HG02610 (cell line): ENCODE data around the gene TRIM33.
"Not testable (repeated sequence)": the region's sequence is repeated elsewhere in the genome, so short reads cannot be mapped to it uniquely, and the experiment has no call there.

Experiments
- ATAC-seq: cut with Tn5 transposase; IDR thresholded peaks from one replicate; pipeline ENCODE4 v1.9.1; 2021; ENCODE audit warnings: mild to moderate bottlenecking, moderate library complexity; ENCODE audit not compliant: unreplicated experiment

The TRIM33 gene

DNA sequence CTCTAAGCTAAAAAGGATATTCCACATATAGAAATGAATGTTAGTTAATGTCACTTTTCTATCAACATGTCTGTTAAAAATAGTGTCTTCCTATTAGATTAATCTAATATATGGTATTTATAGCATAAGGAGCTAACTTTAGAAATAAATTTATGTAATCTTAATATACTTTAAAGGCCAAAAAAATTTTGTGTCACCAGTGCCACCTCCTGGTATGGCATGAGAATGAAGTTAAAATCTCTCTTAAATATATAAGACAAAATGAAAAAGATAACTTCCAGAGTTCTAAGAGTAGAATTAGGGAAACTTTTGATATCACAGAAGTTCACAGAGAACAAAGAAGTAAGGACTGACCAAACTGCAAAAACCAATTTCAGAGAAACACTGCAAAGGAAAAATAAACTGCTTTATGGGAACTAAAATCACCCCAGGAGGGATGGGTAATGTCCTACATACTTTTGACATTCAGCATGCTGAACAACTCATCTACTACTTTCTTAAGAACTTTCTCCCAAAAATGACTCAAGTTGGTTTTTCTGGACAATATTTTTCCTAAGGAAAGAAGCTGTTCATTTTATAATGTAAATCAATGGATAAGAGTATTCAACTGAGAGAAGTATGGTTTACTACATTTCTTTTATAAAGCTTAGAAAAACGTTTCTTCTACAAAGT, 82.8 kb downstream of the TRIM33 start:
- no peak for ATAC-seq

DNA sequence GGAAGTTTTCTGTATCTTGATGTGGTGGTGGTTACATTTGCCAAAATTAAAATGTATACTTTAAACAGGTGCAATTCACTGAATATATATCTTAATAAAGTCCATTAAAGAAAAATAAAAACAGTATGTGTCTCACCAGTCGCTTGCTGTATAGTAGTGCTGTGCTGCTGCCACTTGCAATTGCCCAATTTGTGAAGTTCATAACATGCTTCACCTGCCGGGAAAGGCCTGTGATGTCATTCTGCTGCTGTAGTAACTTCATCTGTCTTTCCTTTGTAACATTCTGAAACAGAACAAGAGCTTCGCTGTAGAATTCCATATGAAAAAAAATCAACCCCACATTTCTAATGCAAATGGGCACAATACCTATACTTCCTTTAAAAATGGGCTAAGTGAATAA, 83.4 kb downstream of the TRIM33 start:
- ATAC-seq: no peak

DNA sequence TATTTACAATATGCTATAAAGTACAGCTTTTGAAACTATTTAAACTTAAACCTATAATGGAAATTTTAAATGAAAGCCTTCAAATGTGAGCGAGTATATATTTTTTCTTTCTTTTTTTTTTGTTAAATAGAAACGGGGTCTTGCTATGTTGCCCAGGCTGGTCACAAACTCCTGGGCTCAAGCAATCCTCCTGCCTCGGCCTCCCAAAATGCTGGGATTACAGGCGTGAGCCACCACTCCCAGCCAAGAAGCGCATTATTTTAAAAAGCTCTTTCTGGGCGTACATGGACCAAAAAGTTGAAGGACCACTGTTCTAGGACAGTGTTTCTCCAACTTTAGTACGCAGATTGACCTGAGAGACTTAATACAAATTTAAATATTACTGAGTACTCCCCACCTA, 87.5 kb downstream of the TRIM33 start:
- no peak for ATAC-seq

DNA sequence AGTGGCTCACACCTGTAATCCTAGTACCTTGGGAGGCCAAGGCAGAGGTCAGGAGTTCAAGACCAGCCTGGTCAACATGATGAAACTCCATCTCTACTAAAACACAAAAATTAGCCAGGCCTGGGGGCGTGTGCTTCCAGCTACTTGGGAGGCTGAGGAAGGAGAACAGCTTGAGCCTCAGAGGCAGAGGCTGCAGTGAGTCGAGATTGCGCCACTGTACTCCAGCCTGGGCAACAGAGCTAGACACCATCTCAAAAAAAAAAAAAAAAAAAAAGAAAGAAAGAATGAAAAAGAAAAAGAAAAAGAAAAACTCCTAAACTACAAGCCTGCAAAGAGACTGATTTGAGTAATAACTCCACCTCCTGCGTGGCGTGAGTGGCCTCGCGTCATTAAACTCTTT, 92.1 kb downstream of the TRIM33 start:
- ATAC-seq: not testable (repeated sequence)

DNA sequence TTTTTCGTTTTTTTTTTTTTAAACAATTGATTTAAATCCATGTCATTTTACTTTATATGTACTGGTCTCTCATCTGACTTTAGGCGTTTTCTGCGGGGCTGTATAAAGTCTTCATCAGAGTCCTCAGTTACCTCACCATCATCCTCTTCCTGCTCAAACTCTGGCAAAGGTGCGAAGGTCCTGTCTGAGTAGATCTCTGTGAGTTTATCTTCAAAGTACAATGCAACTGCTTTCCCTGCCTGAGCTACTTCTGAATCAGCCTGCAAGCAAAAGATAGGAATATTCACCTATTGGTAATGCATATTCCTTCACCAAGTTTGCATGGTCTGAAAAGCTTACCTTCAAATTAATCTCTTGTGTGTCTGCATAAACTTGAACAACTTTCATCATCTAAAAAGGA, 113.4 kb downstream of the TRIM33 start:
- ATAC-seq: no peak

DNA sequence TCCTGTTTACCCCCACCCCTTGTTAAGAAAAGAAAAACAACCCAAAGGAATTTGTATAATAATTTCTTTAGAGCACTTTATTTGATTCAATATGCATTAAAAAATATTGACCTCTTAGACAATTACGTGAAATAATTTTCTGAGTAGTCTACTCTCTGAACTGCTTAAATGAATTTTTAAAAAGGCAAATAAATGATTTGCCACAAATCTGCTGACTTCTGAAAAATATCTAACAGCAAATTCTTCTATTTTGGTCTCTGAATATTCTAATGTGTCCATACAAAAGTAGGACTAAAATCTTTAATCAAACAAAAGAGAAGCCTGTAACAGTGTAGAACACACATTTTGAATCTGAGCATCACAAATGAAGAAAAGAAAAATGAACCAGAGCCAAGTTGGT, 115.1 kb downstream of the TRIM33 start:
- no peak for ATAC-seq

DNA sequence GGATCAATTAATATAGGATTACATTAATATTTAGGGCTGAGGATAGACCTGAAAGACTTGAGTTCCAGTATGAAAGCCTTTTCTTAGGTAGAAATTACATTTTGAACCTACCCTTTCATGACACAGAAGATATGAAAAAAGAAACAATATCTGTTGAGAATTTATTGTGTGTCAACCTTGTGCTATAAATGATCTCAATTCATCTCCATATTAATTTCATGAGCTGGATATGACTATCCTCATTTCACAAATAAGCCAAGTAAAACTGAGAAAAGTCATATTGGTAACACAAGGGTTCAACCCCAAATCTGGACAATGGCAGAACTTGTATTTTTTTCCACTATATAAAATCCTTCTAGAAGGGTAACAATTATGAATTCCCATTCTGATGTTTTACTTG, 120.0 kb downstream of the TRIM33 start:
- ATAC-seq: no peak

DNA sequence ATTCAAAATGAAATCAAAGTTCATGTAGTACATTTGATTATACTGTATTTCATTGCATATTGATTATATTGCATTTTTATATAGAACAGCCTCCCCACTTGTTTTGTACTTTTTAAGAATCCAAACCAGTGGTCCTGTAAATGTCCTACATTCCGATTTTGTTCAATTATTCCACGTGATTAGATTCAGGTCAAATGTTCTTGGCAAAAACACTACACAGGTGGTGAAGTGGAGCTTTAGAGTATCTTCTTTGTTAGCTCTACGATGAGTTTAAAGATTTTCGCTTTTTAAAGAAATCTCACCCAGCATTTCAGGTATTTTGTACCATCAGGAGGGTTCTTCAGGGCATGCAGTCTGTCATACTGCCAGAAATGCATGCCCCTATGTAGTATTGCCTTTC, 120.6 kb downstream of the TRIM33 start:
- ATAC-seq: no peak

DNA sequence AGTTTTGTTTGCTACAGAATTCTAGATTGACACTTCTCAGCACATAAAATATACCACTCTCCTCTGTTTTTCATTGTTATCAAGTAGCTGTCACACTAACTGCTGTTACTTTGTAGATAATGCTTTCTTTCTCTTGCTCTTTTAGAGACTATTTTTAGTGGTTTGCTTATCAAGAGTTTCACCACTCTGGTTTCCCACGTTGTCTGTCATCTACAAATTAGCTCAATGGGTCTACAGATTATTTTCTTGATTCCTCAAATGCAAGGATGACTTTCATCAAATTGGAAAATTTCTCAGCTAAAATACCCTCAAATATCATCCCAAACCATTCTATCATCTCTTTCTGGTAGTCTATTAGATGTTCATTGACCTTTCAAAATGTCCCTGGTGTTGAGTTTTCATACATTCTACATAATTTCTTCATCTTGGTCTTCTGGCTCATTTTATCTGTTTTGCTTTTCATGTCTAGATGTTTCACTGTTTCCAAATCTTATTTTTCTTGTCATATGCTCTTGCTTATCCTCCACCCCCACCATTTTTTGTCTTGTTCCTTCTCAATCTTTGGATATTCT, 122.5 kb downstream of the TRIM33 start:
- ATAC-seq: no peak

DNA sequence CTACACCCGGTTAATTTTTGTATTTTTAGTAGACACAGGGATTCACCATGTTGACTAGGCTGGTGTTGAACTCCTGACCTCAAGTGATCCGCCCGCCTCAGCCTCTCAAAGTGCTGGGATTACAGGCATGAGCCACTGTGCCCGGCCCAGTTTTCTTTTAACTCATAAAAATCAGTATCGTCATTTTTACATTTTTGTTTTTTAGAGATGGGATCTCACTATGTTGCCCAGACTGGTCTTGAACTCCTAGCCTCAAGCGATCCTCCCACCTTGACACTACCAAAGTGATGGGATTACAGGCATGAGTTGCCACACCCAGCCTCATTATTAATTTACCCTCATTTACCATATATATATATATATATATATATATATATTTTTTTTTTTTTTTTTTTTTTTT, 123.4 kb downstream of the TRIM33 start:
- ATAC-seq: not testable (repeated sequence)

DNA sequence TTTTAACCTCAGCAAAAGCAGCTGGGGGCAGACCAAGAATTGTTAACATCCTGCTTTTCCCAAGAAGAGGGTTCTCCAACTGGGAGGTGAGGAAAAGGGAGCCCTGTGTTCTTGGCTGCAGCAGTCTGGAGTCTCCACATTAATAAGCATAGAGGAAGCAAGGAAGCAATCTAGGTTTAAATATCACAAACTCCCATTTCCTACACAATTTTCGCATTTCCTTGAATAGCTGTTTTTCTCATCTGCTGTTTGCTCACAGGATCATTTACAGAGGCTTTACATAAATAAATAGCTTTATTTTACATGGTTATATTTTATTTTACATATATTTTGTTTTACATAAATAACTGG, 124.0 kb downstream of the TRIM33 start:
- no peak for ATAC-seq

DNA sequence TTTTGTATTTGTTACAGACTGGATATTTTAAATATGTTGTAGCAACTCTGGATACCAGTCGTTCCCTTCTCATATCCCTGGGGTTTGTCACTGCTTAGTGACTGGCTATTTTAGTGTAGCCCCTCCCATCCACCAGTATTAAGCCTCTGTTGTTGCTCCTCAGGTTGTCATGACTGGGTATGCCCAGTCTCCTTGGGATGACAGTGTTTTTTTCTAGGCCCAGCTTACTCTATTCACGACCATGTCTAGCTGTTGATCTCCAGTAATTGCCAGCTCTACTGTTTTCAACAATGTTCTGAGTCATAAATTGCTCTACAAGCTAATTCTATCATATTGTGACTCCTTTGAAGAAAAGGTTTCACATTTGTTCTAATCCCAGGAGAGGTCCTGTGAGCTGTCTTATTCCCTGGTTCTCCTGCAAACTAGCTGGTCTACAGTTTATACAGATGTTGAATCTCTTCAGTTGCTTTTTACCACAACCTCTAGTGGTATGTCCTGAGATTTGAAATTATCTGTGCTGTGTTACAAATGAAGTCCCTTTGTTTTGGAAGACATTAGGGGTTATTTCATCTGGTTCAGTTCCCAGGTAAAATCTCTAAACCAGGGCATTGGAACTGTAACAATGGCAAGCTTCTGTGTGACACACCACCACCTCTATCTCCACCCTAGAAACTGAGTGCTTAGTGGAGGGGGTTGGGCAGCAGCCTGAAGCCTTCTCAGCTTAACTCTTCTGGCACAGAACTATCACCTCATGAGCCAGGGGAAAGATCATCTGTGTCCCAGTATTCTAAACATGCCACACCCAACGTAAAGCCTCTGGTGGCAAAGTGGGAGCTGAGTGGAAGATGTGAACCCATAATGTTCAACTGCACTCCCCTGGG, 124.6 kb downstream of the TRIM33 start:
- no peak for ATAC-seq

DNA sequence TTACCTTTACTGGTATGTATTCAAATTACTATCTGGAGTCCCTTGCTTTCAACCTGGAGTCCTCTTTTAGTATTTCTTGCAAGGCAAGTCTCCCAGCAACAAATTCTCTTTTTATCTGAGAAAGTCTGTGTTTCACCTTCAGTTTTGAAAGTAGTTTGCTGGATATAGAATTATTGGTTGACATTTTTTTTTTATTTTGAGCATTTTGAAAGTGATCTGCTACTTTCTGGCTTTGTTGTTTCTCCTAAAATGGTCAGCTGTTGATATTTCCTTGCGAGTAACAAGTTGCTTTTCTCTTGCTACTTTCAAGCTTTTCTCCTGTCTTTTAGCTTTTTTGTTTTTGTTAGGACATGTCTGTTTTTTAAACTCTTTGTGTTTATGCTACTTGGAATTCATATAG, 126.1 kb downstream of the TRIM33 start:
- no peak for ATAC-seq

DNA sequence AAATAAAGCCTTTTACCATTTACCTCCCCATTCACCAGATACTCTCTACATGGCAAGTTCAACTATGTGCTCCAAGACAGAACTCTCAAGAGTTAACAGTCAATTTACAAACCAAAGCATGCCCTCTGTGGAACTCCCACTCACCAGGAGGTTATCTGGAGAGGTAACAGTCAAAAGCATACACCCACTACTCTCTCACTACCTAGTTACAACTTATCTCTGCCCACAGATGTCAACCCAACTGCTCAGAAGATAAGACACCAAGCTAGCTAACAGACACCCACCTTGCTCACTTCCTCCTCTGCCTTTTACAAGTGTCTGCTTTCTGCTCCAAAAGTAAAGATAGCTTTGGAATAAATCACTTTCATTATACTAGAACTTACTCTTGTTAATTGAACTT, 131.0 kb downstream of the TRIM33 start:
- no peak for ATAC-seq

DNA sequence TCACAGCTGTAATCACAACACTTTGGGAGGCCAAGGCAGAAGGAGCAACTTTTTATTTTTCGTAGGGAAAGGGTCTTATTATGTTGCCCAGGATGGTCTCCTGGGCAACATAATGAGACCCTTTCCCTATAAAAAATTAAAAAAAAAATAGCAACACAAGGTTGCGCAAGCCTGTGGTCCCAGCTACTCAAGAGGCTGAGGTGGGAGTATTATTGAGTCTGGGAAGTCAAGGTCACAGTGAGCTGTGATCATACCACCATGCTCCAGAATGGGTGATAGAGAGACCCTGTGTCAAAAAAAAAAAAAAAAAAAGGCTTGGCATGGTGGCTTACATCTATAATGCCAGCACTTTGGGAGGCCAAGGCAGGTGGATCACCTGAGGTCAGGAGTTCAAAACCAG, 131.6 kb downstream of the TRIM33 start:
- ATAC-seq: no peak

DNA sequence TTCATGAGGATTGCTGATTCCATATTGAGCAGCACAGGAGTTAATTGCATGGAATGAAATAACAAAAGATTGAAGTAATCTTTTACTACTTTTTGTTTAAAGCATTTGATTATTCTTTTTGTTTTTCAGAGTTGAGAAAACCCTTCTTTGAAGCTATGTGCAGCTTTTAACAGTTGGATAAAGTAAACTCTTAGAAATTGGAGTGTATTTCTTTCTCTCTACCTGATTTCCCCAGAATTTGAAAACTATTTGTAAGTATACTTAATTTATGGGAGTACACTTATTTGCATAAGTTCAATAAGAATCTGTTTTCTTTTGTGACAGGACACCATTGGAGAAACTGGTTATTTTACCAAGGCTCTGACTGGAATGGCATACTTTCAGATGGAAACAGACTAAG, 133.6 kb downstream of the TRIM33 start:
- no peak for ATAC-seq

DNA sequence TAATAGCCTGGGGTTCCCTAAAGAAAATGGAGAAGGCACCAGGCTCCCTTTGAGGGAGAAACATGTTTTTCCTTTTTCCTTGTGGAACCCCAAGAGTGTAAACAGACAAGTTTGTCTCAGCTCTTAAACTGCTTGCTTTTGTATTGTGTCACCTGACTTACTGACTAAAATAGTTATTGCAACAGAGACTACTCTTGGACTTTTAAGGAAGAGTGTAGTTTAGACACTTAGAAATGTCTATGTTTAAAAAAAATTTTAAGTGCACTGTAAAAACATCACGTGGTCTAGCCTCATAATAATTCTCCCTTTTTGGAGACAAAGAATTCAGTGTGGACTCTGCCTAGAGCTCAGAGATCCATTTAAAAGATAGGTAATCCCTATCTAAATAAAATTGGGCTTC, 141.1 kb downstream of the TRIM33 start:
- no peak for ATAC-seq

DNA sequence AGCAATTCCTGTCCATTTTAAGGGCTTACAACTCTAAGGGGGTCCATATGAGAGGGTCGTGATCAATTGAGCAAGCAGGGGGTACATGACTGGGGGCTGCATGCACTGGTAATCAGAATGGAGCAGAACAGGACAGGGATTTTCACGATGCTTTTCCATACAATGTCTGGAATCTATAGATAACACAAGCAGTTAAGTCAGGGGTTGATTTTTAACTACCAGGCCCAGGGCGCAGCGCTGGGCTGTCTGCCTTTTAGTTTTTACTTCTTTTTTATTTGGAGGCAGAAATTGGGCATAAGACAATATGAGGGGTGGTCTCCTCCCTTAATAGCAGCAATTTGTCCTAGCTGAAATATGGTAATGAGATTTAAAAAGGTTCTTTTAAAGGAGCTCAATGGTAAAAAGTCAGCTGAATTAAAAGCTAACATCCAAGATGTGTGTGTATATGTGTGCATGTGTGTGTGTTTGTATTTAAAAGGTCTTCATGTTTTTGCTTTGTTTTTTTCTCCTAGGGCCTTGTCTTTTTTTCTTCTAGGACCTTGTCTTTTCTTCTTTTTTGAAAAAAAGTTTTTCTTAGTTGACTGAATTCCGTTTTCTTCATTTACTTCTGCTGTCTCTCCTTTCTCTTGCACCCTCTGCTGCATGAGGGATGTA, 141.6 kb downstream of the TRIM33 start:
- not testable (repeated sequence) for ATAC-seq

DNA sequence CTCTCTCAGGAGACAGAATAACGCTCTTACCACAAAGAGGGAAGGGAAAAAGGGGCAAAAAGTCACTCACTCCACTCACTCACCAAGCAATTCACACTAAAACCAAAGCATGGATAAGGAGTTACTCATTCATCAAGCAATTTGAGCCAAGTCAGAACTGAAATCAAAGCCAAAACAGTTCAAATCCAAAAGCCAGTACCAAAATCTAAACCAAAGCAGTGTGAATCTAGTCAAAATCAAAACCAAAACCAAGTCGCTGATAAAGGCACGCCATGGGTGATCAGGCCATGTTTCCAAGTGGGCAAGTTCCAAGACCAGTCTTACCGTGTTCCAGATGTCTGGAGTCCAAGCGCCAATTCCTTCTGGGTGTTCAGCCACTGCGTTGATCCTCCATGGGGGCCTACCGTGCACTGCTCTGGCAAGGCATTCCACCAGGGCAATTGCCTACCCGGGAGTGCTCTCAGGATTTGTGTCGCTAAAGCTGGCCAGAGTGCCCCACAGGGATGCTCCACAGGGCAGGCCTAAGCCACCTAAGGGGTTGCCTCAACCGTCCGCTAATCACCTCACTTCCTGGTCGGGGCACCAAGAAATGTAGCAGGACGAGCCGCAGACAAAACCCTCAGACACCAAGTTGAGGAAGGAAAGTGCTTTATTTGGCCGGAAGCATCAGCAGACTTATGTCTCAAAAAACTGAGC, 142.3 kb downstream of the TRIM33 start:
- ATAC-seq: no peak

DNA sequence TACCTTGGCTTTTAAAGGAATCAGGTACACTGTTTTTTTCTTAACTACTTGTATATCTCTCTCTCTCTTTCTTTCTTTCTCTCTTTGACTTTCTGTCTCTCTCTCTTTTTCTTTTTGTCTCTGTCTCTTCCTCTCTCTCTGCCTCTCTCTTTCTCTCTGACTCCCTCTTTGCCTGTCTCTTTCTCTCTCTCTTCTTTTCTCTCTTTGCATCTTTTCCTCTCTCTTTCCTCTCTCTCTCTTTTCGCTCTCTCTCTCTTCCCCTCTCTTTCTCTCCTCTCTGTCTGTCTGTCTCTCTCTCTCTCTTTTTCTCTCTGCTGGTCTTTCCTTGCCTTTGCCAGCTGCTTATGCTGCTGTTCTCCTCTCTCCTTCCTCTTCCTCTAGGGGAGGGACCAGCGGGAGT, 143.2 kb downstream of the TRIM33 start:
- no peak for ATAC-seq

DNA sequence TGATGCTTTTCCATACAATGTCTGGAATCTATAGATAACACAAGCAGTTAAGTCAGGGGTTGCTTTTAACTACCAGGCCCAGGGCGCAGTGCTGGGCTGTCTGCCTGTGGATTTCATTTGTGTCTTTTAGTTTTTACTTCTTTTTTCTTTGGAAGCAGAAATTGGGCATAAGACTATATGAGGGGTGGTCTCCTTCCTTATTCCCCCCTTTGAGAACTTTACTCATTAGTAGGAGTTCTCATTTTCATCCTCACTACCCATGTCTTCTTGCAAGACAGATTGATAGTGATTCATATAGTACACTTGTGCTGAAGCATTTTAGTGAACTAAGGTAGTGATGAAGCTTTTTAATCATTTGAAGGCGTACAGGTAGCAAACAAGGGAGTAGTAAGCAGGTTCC, 147.8 kb downstream of the TRIM33 start:
- not testable (repeated sequence) for ATAC-seq
